Neuronal stem cell (in vitro differentiated cells): Measurements from ENCODE around the gene RPL3.
A peak's percentile ranks its signal among the peaks of the same experiment; 100 is the strongest.

Source experiments
- DNase-seq: peaks from one replicate; pipeline ENCODE4 v3.0.0-alpha.2; 2013; ENCODE audit warnings: low spot score
- H2AFZ ChIP-seq: one replicate; pipeline ENCODE4 v1.6.1; 2013; ENCODE audit warnings: mild to moderate bottlenecking, low read length, inconsistent platforms
- H2AK5ac ChIP-seq: 2 replicates; pipeline ENCODE4 v1.6.1; 2013; ENCODE audit warnings: low read depth, mild to moderate bottlenecking, inconsistent platforms, low read length, moderate library complexity, mixed read lengths
- H2BK120ac ChIP-seq: 2 replicates; pipeline ENCODE4 v1.6.1; 2013; ENCODE audit warnings: low read depth, mild to moderate bottlenecking, inconsistent platforms, low read length, moderate library complexity, mixed read lengths
- H2BK12ac ChIP-seq: one replicate; pipeline ENCODE4 v1.6.1; 2013; ENCODE audit warnings: low read length, inconsistent platforms
- H2BK15ac ChIP-seq: 2 replicates; pipeline ENCODE4 v1.6.1; 2013; ENCODE audit warnings: mild to moderate bottlenecking, low read length, inconsistent platforms, mixed read lengths
- H2BK5ac ChIP-seq: one replicate; pipeline ENCODE4 v1.6.1; 2013; ENCODE audit warnings: inconsistent platforms, mild to moderate bottlenecking, low read length, moderate library complexity
- H3K14ac ChIP-seq: one replicate; pipeline ENCODE4 v1.6.1; 2013; ENCODE audit warnings: low read length, inconsistent platforms
- H3K18ac ChIP-seq: 2 replicates; pipeline ENCODE4 v1.6.1; 2013; ENCODE audit warnings: low read length, inconsistent platforms
- H3K23ac ChIP-seq: 2 replicates; pipeline ENCODE4 v1.6.1; 2013; ENCODE audit warnings: low read depth, mild to moderate bottlenecking, mixed read lengths, low read length, inconsistent platforms; ENCODE audit not compliant: poor library complexity
- H3K27ac ChIP-seq: replicated peaks from 3 replicates; pipeline ENCODE4 v1.5.1; 2013; ENCODE audit warnings: low read length, inconsistent platforms
- H3K27me3 ChIP-seq, 3 experiments: 2 replicates each; pipeline ENCODE4 v1.6.1; 2013; ENCODE audit warnings: low read length in 3 of 3, mild to moderate bottlenecking in 2 of 3, inconsistent platforms in 1 of 3, low read depth in 1 of 3, mixed read lengths in 1 of 3, moderate library complexity in 1 of 3; ENCODE audit not compliant: control insufficient read depth in 3 of 3, insufficient read depth in 3 of 3
- H3K36me3 ChIP-seq, 2 donors: replicated peaks in 1 of 2; 2 replicates each; pipeline ENCODE4 v1.6.1; 2013; ENCODE audit warnings: low read length in 2 of 2; ENCODE audit not compliant: control insufficient read depth in 2 of 2, insufficient read depth in 2 of 2
- H3K4ac ChIP-seq: 2 replicates; pipeline ENCODE4 v1.6.1; 2013; ENCODE audit warnings: inconsistent platforms, mild to moderate bottlenecking, low read length, moderate library complexity
- H3K4me1 ChIP-seq, 2 donors: 1 replicate in 1 of 2; 2 replicates in 1 of 2; pipeline ENCODE4 v1.6.1; 2013; ENCODE audit warnings: low read length in 2 of 2, low read depth in 1 of 2; ENCODE audit not compliant: control insufficient read depth in 2 of 2, insufficient read depth in 1 of 2
- H3K4me2 ChIP-seq: one replicate; pipeline ENCODE4 v1.6.1; 2013; ENCODE audit warnings: mild to moderate bottlenecking, low read length, inconsistent platforms; ENCODE audit not compliant: insufficient read depth, poor library complexity, severe bottlenecking
- H3K4me3 ChIP-seq, 2 donors: 2 replicates each; pipeline ENCODE4 v1.5.1; 2013; ENCODE audit warnings: low read length in 2 of 2, mild to moderate bottlenecking in 2 of 2, inconsistent platforms in 1 of 2, moderate library complexity in 1 of 2
- H3K79me1 ChIP-seq: one replicate; pipeline ENCODE4 v1.6.1; 2013; ENCODE audit warnings: low read depth, mild to moderate bottlenecking, inconsistent platforms, low read length, moderate library complexity
- H3K9ac ChIP-seq: one replicate; pipeline ENCODE4 v1.6.1; 2013; ENCODE audit warnings: mild to moderate bottlenecking, low read depth, low read length, inconsistent platforms; ENCODE audit not compliant: poor library complexity
- H3K9me3 ChIP-seq, 2 donors: replicated peaks in 1 of 2; 2 replicates each; pipeline versions ENCODE3 to v1.6.1; 2013; ENCODE audit warnings: low read length in 2 of 2, mild to moderate bottlenecking in 2 of 2, inconsistent platforms in 1 of 2, low read depth in 1 of 2, mixed read lengths in 1 of 2, moderate library complexity in 1 of 2; ENCODE audit not compliant: control insufficient read depth in 2 of 2, insufficient read depth in 1 of 2
- H4K8ac ChIP-seq: one replicate; pipeline ENCODE4 v1.6.1; 2013; ENCODE audit warnings: low read depth, mild to moderate bottlenecking, inconsistent platforms, low read length, moderate library complexity
- H4K91ac ChIP-seq: one replicate; pipeline ENCODE4 v1.6.1; 2013; ENCODE audit warnings: low read length, low read depth, mild to moderate bottlenecking, inconsistent platforms; ENCODE audit not compliant: poor library complexity
- WGBS, 2 donors: extraction: QIAGEN DNeasy Blood & Tissue Kit; methylation state at CpG; one replicate each; pipeline ENCODE4 v1.1.7; 2013; ENCODE audit warnings: missing lambda C conversion rate in 2 of 2, mixed read lengths in 1 of 2; ENCODE audit not compliant: insufficient read length in 2 of 2, insufficient replicate concordance in 1 of 2; ENCODE audit errors: extremely low coverage in 2 of 2; 5-methylcytosine and 5-hydroxymethylcytosine counted together

RPL3 gene

DNA sequence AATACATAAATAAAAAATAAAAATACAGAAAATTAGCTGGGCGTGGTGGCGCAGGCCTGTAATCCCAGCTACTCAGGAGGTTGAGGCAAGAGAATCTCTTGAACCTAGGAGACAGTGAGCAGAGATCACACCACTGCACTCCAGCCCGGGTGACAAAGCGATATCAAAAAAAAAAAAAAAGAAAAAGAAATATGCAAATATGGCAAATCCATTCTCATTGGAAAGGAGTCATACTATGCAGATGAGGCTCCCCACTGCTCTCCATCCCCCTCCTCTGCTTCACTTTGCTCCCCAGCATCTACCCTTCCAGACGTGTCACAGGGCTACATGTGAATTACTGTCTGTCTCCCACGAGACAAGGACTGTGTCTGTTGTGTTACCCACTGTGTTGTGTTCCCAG is 38.3 kb downstream of the RPL3 start:
- WGBS, 2 donors: no CpG with 5 or more reads among the region's 6 CpGs

DNA sequence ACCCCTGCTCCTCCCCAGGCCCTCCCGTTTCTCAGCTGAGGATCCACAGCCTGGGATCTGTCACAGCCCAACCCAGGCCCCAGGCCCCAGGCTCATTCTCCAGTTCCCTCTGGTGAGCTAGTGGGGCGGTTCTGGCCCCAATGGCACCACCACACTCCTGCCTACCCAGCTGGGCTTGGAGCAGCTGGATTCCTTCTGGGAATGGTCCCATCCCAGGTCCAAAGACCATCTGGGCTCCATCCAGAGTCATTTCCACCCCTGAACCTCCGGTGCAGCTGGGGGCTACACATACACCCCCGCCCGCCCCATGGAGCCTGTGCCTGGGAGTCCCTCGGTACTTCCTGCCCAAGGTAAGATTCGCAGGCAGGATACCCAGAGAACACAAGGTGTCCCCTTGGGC is 39.2 kb downstream of the RPL3 start:
- no peak overlapping the region for H3K4me2 ChIP-seq
- H2AFZ ChIP-seq: no peak overlapping the region
- H2BK5ac ChIP-seq: peak overlapping the region; percentile 67
- no peaks in the 10 kb centered on the region for H3K79me1 ChIP-seq
- no peak overlapping the region for H3K27ac ChIP-seq
- peaks cover 10 to 16% of the 10 kb centered on the region in 2 donors for H3K4me1 ChIP-seq
- H3K36me3 ChIP-seq: no peaks in the 10 kb centered on the region
- peak overlapping the region; percentile 92 for H2AK5ac ChIP-seq
- H2BK15ac ChIP-seq: peak overlapping the region; percentile 91
- no peak overlapping the region for H2BK12ac ChIP-seq
- H3K27me3 ChIP-seq: no peaks in the 10 kb centered on the region
- no peak overlapping the region for H3K23ac ChIP-seq
- H3K14ac ChIP-seq: no peak overlapping the region
- H4K8ac ChIP-seq: no peak overlapping the region
- peak overlapping the region; percentile 0 for H4K91ac ChIP-seq
- DNase-seq: no peak
- peak overlapping the region; percentile 55 for H3K18ac ChIP-seq
- WGBS, 2 donors: no CpG with 5 or more reads among the region's 7 CpGs
- no peak overlapping the region for H2BK120ac ChIP-seq
- no peak overlapping the region for H3K9ac ChIP-seq
- H3K9me3 ChIP-seq: peaks cover 6 to 8% of the 10 kb centered on the region in 2 donors
- no peak overlapping the region for H3K4me3 ChIP-seq
- H3K4ac ChIP-seq: peak overlapping the region; percentile 39

More for the DNA sequence above, 38.3 kb downstream of the RPL3 start:
- peak overlapping the region; percentile 42 for H3K4ac ChIP-seq
- peak overlapping the region; percentile 6 for H3K23ac ChIP-seq
- H3K18ac ChIP-seq: peak overlapping the region; percentile 51
- H3K9ac ChIP-seq: no peak overlapping the region
- no peak overlapping the region for H3K4me2 ChIP-seq
- H2AFZ ChIP-seq: no peak overlapping the region
- H3K79me1 ChIP-seq: no peaks in the 10 kb centered on the region
- H3K27me3 ChIP-seq: no peaks in the 10 kb centered on the region
- H3K4me3 ChIP-seq: no peak overlapping the region
- no peak overlapping the region for H3K14ac ChIP-seq
- no peak overlapping the region for H2BK12ac ChIP-seq
- H2BK5ac ChIP-seq: no peak overlapping the region
- H3K9me3 ChIP-seq: peaks cover 6 to 8% of the 10 kb centered on the region in 2 donors
- H2BK15ac ChIP-seq: peak overlapping the region; percentile 26
- H2AK5ac ChIP-seq: peak overlapping the region; percentile 25
- no peaks in the 10 kb centered on the region for H3K36me3 ChIP-seq
- no peak overlapping the region for H4K91ac ChIP-seq
- peaks cover 10 to 16% of the 10 kb centered on the region in 2 donors for H3K4me1 ChIP-seq
- no peak overlapping the region for H3K27ac ChIP-seq
- no peak overlapping the region for H4K8ac ChIP-seq
- no peak overlapping the region for H2BK120ac ChIP-seq
- no peak for DNase-seq

DNA sequence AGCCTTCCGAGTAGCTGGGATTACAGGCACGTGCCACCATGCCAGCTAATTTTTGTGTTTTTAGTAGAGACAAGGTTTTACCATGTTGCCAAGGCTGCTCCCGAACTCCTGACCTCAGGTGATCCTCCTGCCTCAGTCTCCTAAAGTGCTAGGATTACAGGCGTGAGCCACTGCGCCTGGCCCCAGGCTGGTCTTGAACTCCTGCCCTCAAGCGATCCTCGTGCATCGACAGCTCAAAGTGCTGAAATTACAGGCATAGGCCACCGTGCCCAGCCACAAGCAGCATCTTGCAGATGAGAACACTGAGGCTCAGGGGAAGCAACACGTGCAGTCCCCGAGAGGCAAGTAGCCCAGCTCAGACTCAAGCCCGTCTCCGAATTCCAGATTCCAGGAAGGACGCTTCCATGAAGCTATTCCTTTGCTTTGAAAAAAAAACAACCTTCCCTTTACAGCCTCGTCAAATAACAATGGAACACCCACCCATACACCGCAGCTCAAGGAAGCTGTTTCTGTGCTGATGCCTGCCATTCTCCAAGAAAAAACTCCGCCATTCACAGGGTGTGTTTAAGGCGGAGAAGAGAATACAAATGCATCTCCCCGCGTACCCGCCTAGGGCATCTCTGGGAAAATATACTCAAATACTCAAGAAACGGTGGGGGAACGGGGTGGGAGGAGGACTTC is 40.1 kb downstream of the RPL3 start:
- no peak overlapping the region for H3K4ac ChIP-seq
- no peaks in the 10 kb centered on the region for H3K36me3 ChIP-seq
- no peak overlapping the region for H3K14ac ChIP-seq
- no peak overlapping the region for H2BK5ac ChIP-seq
- H3K23ac ChIP-seq: no peak overlapping the region
- no CpG with 5 or more reads among the region's 23 CpGs for WGBS, 2 donors
- no peak for DNase-seq
- H3K9me3 ChIP-seq: peaks cover 4 to 6% of the 10 kb centered on the region in 2 donors
- no peak overlapping the region for H3K27ac ChIP-seq
- H2AK5ac ChIP-seq: peak overlapping the region; percentile 82
- H4K91ac ChIP-seq: no peak overlapping the region
- H3K4me2 ChIP-seq: no peak overlapping the region
- no peak overlapping the region for H4K8ac ChIP-seq
- peaks cover 10 to 16% of the 10 kb centered on the region in 2 donors for H3K4me1 ChIP-seq
- H2AFZ ChIP-seq: peak overlapping the region; percentile 77
- H2BK120ac ChIP-seq: no peak overlapping the region
- H3K27me3 ChIP-seq: no peaks in the 10 kb centered on the region
- no peak overlapping the region for H3K4me3 ChIP-seq
- no peaks in the 10 kb centered on the region for H3K79me1 ChIP-seq
- H2BK15ac ChIP-seq: no peak overlapping the region
- H3K9ac ChIP-seq: peak overlapping the region; percentile 50
- H3K18ac ChIP-seq: peak overlapping the region; percentile 88
- no peak overlapping the region for H2BK12ac ChIP-seq

DNA sequence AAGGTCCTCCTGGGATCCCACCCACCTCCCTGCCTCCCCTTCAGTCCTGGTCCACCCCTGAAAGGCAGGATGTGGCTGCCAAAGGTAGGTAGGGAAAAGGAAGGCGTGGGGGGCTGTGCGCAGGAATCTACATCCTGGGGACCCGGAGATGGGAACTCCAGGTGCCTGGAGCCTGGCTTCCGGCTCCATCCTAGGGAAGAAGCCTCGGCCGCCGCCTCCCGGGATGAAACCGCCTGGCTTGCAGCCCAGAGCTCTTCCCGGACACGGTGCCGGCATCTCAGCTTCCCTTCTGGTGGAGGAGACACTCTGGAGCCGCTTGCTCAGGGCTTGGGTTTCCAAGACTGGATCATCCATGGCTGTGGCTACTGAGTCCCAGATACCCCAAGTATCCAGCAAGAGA is 41.4 kb downstream of the RPL3 start:
- peak overlapping the region; percentile 79 for H2AK5ac ChIP-seq
- no peak overlapping the region for H2AFZ ChIP-seq
- no peak overlapping the region for H3K4me2 ChIP-seq
- no peak overlapping the region for H3K4me3 ChIP-seq
- peak overlapping the region; percentile 19 for H2BK15ac ChIP-seq
- H2BK5ac ChIP-seq: no peak overlapping the region
- H3K23ac ChIP-seq: no peak overlapping the region
- no peak overlapping the region for H4K91ac ChIP-seq
- H3K79me1 ChIP-seq: no peaks in the 10 kb centered on the region
- no peak overlapping the region for H3K27ac ChIP-seq
- no peak overlapping the region for H3K14ac ChIP-seq
- H2BK120ac ChIP-seq: no peak overlapping the region
- no peak overlapping the region for H4K8ac ChIP-seq
- no peaks in the 10 kb centered on the region for H3K27me3 ChIP-seq
- peaks cover 4 to 6% of the 10 kb centered on the region in 2 donors for H3K9me3 ChIP-seq
- no peaks in the 10 kb centered on the region for H3K36me3 ChIP-seq
- H3K18ac ChIP-seq: peak overlapping the region; percentile 37
- peaks cover 6 to 9% of the 10 kb centered on the region in 2 donors for H3K4me1 ChIP-seq
- H2BK12ac ChIP-seq: no peak overlapping the region
- H3K4ac ChIP-seq: no peak overlapping the region
- H3K9ac ChIP-seq: no peak overlapping the region
- no peak for DNase-seq
- WGBS, 2 donors: no CpG with 5 or more reads among the region's 13 CpGs
